Effector memory CD8-positive, alpha-beta T cell (primary cell): ENCODE results near the gene CHIC1.
A peak's percentile ranks its signal among the peaks of the same experiment; 100 is the strongest.
"Not testable (repeated sequence)": the region's sequence is repeated elsewhere in the genome, so short reads cannot be mapped to it uniquely, and the experiment has no call there.

Source experiments
- ATAC-seq: fragments of 150-1000 bp; cut with Tn5 transposase; replicated peaks from 2 replicates; pipeline ENCODE4 v1.10.0; 2021; ENCODE audit warnings: mild to moderate bottlenecking, moderate library complexity
- DNase-seq, 3 experiments: peaks; one replicate each; pipeline ENCODE4 v3.0.0; 2021
- H3K27ac Mint-ChIP-seq, 2 donors: one replicate each; pipeline ENCODE4 v1.8.0; 2022; ENCODE audit warnings: mild to moderate bottlenecking in 2 of 2, mixed read lengths in 2 of 2, moderate library complexity in 2 of 2
- H3K27me3 Mint-ChIP-seq, 2 donors: one replicate each; pipeline ENCODE4 v1.8.0; 2022; ENCODE audit warnings: mixed read lengths in 2 of 2
- H3K36me3 Mint-ChIP-seq: one replicate; pipeline ENCODE4 v1.8.0; 2022; ENCODE audit warnings: mild to moderate bottlenecking, moderate library complexity, mixed read lengths; ENCODE audit not compliant: insufficient read depth
- H3K4me1 Mint-ChIP-seq, 2 donors: one replicate each; pipeline ENCODE4 v1.8.0; 2022; ENCODE audit warnings: low read depth in 2 of 2, mixed read lengths in 2 of 2
- H3K4me3 Mint-ChIP-seq, 2 donors: one replicate each; pipeline ENCODE4 v1.8.0; 2022; ENCODE audit warnings: mild to moderate bottlenecking in 2 of 2, mixed read lengths in 2 of 2, moderate library complexity in 2 of 2
- H3K9me3 Mint-ChIP-seq, 2 donors: one replicate each; pipeline ENCODE4 v1.8.0; 2022; ENCODE audit warnings: mixed read lengths in 2 of 2
- total RNA-seq, 9 experiments: gene quantifications; one replicate each; lab custom pipeline; 2026; lab: John Stamatoyannopoulos, UW

The CHIC1 gene
- total RNA-seq = 14.1 to 44.1 (median 26.3) reads per million in 9 experiments

DNA sequence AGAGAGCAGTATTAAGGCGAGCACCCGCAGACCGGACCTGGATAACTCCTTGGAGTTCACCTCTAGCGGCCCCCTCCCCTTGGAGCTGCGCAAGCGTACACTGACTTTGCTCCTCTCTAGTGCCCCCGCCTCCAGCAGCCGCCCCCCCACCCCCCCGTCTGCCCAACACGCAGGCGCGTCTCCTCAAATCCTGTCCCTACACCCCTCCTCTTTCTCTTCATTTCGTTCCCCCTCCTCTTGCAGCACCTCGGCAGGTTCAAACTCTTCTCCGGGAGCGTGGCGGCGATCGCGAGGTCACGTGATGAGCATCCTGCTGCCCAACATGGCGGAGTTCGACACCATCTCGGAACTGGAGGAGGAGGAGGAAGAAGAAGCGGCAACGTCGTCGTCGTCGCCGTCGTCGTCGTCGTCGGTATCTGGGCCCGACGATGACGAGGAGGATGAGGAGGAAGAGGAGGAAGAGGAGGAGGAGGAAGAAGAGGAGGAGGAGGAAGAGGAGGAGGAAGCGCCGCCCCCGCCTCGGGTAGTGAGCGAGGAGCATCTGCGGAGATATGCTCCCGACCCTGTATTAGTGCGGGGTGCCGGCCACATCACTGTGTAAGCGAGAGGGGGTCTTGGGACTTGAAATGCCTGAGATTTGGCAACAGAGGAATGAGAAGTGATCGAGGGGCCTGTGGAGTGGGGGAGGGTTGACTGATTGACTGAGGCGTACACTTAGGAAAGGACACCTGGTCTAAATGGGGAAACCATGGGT is at the start of gene CHIC1:
TSS of gene CHIC1 (plus strand) at position 214 of the 754 bp plus-strand sequence. CDS start at position 302, 88 bp downstream.
- H3K4me3 Mint-ChIP-seq = peak within 1 kb of the TSS; percentile 85 to 91
- peak; percentile 80 for ATAC-seq
- H3K27ac Mint-ChIP-seq = peak within 1 kb of the TSS; percentile 96
- peak; percentile 56 to 59 (median 58) for DNase-seq
- H3K4me1 Mint-ChIP-seq = peaks cover 6 to 15% of the 10 kb centered on the region in 2 donors
- no peaks in the 10 kb centered on the region for H3K9me3 Mint-ChIP-seq
- peaks cover 5% of the 10 kb centered on the region for H3K36me3 Mint-ChIP-seq
- no peaks in the 10 kb centered on the region for H3K27me3 Mint-ChIP-seq

DNA sequence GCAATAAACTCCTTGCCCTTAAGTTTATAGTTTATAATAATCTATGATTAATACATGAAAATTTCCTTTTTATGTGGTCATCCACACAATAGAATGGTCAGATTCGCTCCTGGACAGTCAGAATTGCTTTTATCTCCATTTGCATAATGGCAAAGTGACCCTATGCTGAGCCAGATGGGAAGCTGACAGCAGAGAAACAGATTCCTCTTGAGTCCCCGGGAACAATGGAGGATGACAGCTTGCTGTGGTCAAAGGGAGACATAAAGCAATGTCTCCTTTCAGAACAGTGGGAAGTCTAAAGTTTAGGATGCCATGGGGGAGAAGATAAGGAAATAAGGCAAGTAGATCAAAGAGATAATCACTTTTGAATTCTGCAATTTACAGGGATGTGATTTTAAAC is 40.2 kb upstream of the CHIC1 start:
- not testable (repeated sequence) for ATAC-seq, H3K9me3 Mint-ChIP-seq, H3K27ac Mint-ChIP-seq, DNase-seq, H3K27me3 Mint-ChIP-seq, H3K4me1 Mint-ChIP-seq, H3K4me3 Mint-ChIP-seq, H3K36me3 Mint-ChIP-seq

DNA sequence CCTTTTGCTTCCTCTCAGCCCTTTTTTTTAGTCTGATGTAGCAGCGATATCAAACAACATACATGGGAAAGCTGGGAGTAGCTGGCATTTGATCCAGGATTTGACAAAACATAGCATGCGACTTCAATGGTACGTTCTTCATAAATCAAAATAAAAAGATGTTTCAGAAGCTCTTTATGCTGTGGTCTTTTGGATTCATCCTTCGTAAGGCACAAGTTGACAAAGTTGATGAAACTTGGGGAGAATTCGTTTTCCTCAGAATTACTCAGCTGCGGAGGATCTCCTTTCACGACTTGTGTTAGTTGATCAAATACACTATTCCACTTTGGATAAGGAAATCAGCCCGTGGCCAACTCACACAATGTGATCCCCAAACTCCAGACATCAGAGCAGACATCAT is 38.1 kb upstream of the CHIC1 start:
- no peaks in the 10 kb centered on the region for H3K36me3 Mint-ChIP-seq
- no peaks in the 10 kb centered on the region for H3K4me1 Mint-ChIP-seq
- DNase-seq (no peak), ATAC-seq (no peak)
- no peak overlapping the region for H3K4me3 Mint-ChIP-seq
- H3K9me3 Mint-ChIP-seq = peaks cover 0 to 3% of the 10 kb centered on the region in 2 donors
- no peak overlapping the region for H3K27ac Mint-ChIP-seq
- H3K27me3 Mint-ChIP-seq = no peaks in the 10 kb centered on the region

DNA sequence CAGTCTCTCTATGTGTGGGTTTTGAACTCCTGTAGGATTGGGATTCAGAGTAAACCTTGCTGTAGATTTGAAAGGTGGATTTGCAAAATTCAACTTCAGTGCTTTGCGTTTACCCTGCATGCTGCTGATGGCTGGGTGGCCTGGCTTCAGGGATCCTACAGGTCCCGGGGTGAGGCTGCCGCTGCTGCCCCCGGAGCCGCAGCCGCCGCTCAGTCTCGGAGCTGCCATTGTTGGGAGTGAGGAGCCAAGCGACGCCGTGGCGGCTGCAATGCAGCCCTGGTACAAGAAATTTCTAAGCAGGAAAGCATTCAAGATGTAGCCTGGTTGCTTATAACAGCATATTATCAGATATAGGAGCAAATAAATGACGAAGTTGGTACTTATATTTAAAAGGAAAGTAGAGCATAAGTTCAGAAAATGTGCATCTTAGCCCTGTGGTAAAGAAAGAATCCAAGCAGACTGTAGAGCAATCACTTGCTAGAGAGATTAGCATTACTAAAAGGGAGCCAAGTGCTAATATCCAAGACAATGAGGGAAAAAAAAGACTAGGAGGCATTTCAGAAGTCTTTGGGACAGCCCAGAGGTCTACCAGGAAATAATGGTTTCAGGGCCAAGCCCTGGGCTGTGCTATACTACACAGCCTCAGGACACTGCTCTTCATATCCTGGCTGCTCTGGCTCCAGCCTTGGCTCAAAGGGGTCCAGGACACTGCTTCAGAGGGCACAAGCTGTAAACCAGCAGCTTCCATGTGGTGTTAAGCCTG is 36.9 kb upstream of the CHIC1 start:
- ATAC-seq = no peak
- Mint-ChIP-seq H3K9me3 (peaks cover 5 to 11% of the 10 kb centered on the region in 2 donors), H3K27me3 (no peaks in the 10 kb centered on the region)

DNA sequence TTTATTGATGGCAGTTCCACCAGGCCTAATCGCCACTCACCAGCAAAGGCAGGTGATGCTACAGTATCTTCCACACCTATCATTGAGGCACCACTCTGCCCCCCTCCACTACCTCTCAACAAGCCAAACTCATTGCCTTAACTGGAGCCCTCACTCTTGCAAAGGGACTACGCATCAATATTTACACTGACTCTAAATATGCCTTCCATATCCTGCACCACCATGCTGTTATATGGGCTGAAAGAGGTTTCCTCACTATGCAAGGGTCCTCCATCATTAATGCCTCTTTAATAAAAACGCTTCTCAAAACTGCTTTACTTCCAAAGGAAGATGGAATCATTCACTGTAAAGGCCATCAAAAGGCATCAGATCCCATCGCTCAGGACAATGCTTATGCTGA is 31.3 kb upstream of the CHIC1 start:
- H3K4me3 Mint-ChIP-seq, ATAC-seq, H3K27me3 Mint-ChIP-seq, H3K27ac Mint-ChIP-seq, H3K4me1 Mint-ChIP-seq, H3K36me3 Mint-ChIP-seq, DNase-seq: not testable (repeated sequence)
- peaks cover 8 to 30% of the 10 kb centered on the region in 2 donors for H3K9me3 Mint-ChIP-seq

More for the DNA sequence above, 36.9 kb upstream of the CHIC1 start:
- H3K36me3 Mint-ChIP-seq = no peaks in the 10 kb centered on the region
- no peaks in the 10 kb centered on the region for H3K4me1 Mint-ChIP-seq
- no peak for DNase-seq
- H3K27ac Mint-ChIP-seq = no peak overlapping the region
- H3K4me3 Mint-ChIP-seq = no peak overlapping the region

DNA sequence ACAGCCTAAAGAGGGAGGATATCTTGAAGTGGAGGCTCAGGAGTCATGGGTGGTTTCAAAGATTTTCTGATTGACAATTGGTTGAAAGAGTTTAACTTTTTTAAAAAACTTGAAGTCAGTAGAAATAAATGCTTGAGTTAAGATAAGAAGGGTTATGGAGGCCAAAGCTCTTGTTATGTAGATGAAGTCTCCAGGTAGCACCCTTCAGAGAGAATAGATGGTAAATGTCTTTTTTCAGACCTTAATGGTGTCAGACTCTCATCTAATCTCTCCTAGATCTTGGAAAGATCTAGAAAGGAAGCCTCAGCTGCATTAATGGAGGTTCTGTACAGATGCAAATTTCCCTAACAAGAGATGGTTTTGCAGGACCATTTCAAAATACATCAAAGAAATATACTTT is 6.8 kb upstream of the CHIC1 start:
- DNase-seq (no peak), ATAC-seq (no peak)
- H3K27ac Mint-ChIP-seq = no peak overlapping the region
- no peaks in the 10 kb centered on the region for H3K27me3 Mint-ChIP-seq
- H3K4me3 Mint-ChIP-seq = no peak overlapping the region
- no peaks in the 10 kb centered on the region for H3K9me3 Mint-ChIP-seq
- H3K4me1 Mint-ChIP-seq = peaks cover 0 to 13% of the 10 kb centered on the region in 2 donors
- no peaks in the 10 kb centered on the region for H3K36me3 Mint-ChIP-seq

DNA sequence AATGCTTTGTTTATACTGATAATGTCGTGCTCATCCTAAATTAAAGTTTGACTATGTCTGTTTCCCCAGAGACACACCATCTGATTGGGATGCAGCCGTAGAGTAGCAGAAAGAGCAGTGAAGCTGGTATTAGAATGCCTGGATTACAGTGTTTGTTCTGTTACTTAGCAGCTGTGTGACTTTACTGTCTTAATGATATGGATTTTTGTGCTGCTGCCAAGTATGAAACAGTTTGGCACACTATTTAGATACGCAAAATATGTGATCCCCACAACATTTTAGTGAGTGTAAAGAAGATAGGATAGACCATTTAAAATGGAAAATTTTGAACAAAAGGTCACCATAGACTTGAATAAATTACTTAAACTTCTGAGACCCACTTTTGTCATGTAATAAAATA is 1.2 kb upstream of the CHIC1 start:
- H3K27ac Mint-ChIP-seq = no peak overlapping the region
- no peak for DNase-seq
- H3K36me3 Mint-ChIP-seq = peaks cover 5% of the 10 kb centered on the region
- ATAC-seq = no peak
- no peaks in the 10 kb centered on the region for H3K27me3 Mint-ChIP-seq
- peak overlapping the region in 1 of 2 donors; percentile 85 for H3K4me3 Mint-ChIP-seq
- peaks cover 6 to 15% of the 10 kb centered on the region in 2 donors for H3K4me1 Mint-ChIP-seq
- H3K9me3 Mint-ChIP-seq = no peaks in the 10 kb centered on the region

DNA sequence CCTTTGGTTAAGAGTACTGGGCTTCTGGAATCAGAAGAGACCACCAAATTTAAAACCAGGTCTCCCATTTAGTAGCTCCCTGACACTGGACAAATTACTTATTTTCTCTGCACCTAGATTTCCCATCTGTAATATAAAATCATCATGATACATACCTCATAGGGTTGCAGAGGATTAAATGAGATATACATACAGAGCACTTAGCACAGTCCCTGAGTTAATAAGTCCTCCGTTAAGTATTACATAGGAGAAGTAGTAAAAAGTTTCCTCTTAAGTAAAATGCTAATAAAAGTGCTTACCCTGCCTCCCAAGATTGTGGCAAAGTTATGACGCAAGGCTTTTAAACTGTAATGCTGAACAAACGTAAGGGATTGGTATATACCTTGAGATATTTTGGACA is 539 bp upstream of the CHIC1 start:
- Mint-ChIP-seq H3K9me3 (no peaks in the 10 kb centered on the region), H3K27me3 (no peaks in the 10 kb centered on the region), H3K27ac (peak overlapping the region; percentile 96), H3K4me1 (peaks cover 6 to 15% of the 10 kb centered on the region in 2 donors), H3K36me3 (peaks cover 5% of the 10 kb centered on the region), H3K4me3 (peak overlapping the region; percentile 85 to 91)
- ATAC-seq (peak; percentile 16), DNase-seq (no peak)

DNA sequence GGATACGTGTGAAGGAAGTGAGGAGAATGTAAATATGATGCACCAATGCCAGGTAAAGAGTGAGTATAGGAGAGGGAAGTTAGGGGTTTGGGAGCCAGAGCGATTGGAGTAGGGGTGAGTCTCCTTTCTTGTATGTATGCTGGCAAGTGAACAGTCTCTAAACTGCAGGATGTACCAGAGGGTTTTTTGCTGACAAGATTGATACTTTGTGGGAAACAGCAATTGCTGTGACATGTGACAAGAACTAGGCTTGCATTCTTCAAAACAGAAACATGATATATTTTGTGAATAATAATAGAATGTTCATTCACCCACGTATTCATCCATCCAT is 706 bp downstream of the CHIC1 start:
- H3K9me3 Mint-ChIP-seq = no peaks in the 10 kb centered on the region
- peaks cover 5% of the 10 kb centered on the region for H3K36me3 Mint-ChIP-seq
- ATAC-seq = peak; percentile 56
- peak overlapping the region; percentile 85 to 91 for H3K4me3 Mint-ChIP-seq
- peak overlapping the region; percentile 96 for H3K27ac Mint-ChIP-seq
- H3K4me1 Mint-ChIP-seq = peaks cover 6 to 15% of the 10 kb centered on the region in 2 donors
- no peaks in the 10 kb centered on the region for H3K27me3 Mint-ChIP-seq
- DNase-seq = peak in 1 of 3 experiments; percentile 2

DNA sequence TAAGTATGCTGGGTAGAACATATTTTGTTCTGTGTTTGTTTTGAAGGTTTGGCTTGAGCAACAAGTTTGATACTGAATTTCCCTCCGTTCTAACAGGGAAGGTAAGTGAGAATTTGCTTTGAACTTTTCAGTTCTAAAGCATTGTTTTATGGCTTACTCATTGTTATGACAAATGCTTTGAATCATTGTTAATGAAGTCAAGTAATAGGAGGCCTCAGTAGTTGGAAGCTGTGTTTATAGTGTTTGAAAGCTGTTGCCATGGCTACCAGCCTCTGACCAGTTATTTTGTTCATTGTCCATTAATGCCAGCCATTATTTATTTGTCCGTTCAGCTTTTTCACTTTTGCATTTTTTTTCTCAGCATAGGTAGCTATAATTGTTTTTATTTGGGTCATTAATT is 14.4 kb downstream of the CHIC1 start:
- Mint-ChIP-seq H3K4me1 (peaks cover 3 to 13% of the 10 kb centered on the region in 2 donors), H3K27me3 (no peaks in the 10 kb centered on the region), H3K9me3 (no peaks in the 10 kb centered on the region), H3K36me3 (no peaks in the 10 kb centered on the region), H3K4me3 (no peak overlapping the region), H3K27ac (no peak overlapping the region)
- no peak for ATAC-seq
- no peak for DNase-seq

DNA sequence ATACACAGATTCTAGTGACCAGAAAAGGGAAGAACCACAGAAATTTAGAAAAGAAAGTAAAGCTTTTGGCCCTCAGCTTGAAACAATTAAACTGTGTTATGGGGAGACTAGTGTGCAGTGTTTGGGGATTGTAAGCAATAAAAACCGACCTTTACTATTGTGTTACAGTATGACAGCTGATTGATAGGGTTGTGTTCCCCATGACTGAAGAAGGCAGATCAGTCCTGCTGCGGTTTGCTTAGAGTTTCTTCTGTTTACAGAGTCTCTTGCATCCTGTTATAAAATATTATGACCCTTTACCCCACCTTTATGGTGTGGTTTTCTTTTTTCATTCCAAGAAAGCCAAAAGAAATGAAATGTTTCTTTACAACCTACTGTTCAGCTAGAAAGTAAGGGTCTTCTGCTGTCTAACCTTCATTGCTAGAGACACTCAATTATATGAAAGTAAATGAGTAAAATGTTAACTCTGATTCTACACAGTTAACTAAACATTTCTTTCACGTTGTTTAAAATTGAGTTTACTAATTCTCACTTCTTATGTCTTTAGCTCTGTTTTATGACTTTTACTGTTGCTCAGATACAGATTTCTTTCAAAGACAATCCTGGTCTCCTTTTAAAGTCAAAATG is 18.1 kb downstream of the CHIC1 start:
- H3K4me3 Mint-ChIP-seq = no peak overlapping the region
- H3K9me3 Mint-ChIP-seq = no peaks in the 10 kb centered on the region
- H3K27ac Mint-ChIP-seq = no peak overlapping the region
- DNase-seq (no peak), ATAC-seq (no peak)
- H3K36me3 Mint-ChIP-seq = no peaks in the 10 kb centered on the region
- H3K4me1 Mint-ChIP-seq = peaks cover 2 to 11% of the 10 kb centered on the region in 2 donors
- no peaks in the 10 kb centered on the region for H3K27me3 Mint-ChIP-seq

DNA sequence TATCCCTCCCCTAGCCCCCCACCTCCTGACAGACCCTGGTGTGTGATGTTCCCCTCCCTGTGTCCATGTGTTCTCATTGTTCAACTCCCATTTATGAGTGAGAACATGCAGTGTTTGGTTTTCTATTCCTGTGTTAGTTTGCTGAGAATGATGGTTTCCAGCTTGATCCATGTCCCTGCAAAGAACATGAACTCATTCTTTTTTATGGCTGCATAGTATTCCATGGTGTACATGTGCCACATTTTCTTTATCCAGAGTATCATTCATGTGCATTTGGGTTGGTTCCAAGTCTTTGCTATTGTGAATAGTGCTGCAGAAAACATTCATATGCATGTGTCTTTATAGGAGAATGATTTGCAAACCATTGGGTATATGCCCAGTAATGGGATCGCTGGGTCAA is 34.8 kb downstream of the CHIC1 start:
- not testable (repeated sequence) for DNase-seq, H3K4me3 Mint-ChIP-seq, H3K36me3 Mint-ChIP-seq, ATAC-seq, H3K9me3 Mint-ChIP-seq, H3K27me3 Mint-ChIP-seq, H3K27ac Mint-ChIP-seq
- H3K4me1 Mint-ChIP-seq = peaks cover 9 to 20% of the 10 kb centered on the region in 2 donors

DNA sequence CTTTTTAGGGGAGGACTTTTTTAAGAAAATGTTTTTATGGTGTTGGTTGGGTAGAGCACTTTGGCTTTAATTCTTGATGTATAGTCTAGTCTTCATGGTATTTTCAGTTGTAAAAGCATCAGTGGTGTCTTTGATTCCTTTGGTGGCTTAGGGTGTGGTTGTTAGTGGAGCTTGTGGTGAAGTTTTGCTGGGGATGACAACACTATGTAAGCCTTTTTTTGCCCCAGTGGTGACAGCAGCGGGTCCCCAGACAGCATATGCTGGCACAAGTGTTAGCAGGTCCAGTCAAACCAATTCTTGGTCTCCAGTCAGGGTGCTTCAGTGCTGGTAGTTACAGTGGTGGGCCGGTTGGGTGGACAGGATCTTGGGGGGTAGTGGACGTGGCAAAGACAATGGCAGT is 52.0 kb downstream of the CHIC1 start:
- Mint-ChIP-seq H3K4me3 (peak overlapping the region; percentile 14 to 54), H3K27ac (peak overlapping the region in 1 of 2 donors; percentile 69), H3K9me3 (no peaks in the 10 kb centered on the region), H3K36me3 (no peaks in the 10 kb centered on the region), H3K27me3 (no peaks in the 10 kb centered on the region), H3K4me1 (peaks cover 12 to 20% of the 10 kb centered on the region in 2 donors)
- DNase-seq (no peak), ATAC-seq (peak; percentile 26)
